Thymus (tissue), 11 donors: ENCODE measurements around the gene SLC41A3. TPM values are rescaled to one million over a fixed set of nuclear protein-coding genes. Genes with fewer than 3 reads are reported as not detected.

Experiments
- DNase-seq, 9 donors: peaks; one replicate each; pipeline ENCODE4 v3.0.0-alpha.2; 2013; ENCODE audit warnings: low spot score in 9 of 9, low read depth in 6 of 9, missing footprints in 1 of 9
- H3K27ac ChIP-seq, 2 donors: one replicate each; pipeline ENCODE4 v1.5.1; 2013; ENCODE audit warnings: control low read depth in 1 of 2, low read depth in 1 of 2, low read length in 1 of 2, mild to moderate bottlenecking in 1 of 2, moderate library complexity in 1 of 2
- H3K27me3 ChIP-seq, 2 donors: one replicate each; pipeline ENCODE4 v1.5.1; 2013; ENCODE audit warnings: low read length in 1 of 2; ENCODE audit not compliant: control insufficient read depth in 2 of 2, insufficient read depth in 1 of 2
- H3K36me3 ChIP-seq, 2 donors: one replicate each; pipeline ENCODE4 v1.5.1; 2013; ENCODE audit warnings: low read length in 1 of 2, mild to moderate bottlenecking in 1 of 2, moderate library complexity in 1 of 2; ENCODE audit not compliant: control insufficient read depth in 2 of 2, insufficient read depth in 2 of 2
- H3K4me1 ChIP-seq, 2 donors: one replicate each; pipeline ENCODE4 v1.5.1; 2013; ENCODE audit warnings: low read length in 2 of 2; ENCODE audit not compliant: control insufficient read depth in 2 of 2, insufficient read depth in 2 of 2
- H3K4me3 ChIP-seq, 2 donors: one replicate each; pipeline ENCODE4 v1.5.1; 2013; ENCODE audit warnings: low read length in 2 of 2, control low read depth in 1 of 2, mild to moderate bottlenecking in 1 of 2
- H3K9me3 ChIP-seq, 2 donors: one replicate each; pipeline ENCODE4 v1.5.1; 2013; ENCODE audit warnings: low read length in 1 of 2, mild to moderate bottlenecking in 1 of 2; ENCODE audit not compliant: control insufficient read depth in 2 of 2, insufficient read depth in 1 of 2
- WGBS: extraction: QIAGEN DNeasy Blood & Tissue Kit; methylation state at CpG from one replicate; pipeline ENCODE4 v1.1.7; 2013; 5-methylcytosine and 5-hydroxymethylcytosine counted together
- polyA plus RNA-seq: library from polyadenylated mRNA; stranded (reverse); fragments of 200-250 nt; gene quantifications from one replicate; pipeline ENCODE4 v1.2.3, GENCODE V29; 2013
- total RNA-seq: library from RNA; stranded (reverse); fragments of 120-200 nt; gene quantifications from one replicate; pipeline ENCODE4 v1.2.4, GENCODE V29; 2013
- donor health status: healthy.

SLC41A3 gene
- total and polyA plus RNA-seq, 2 donors = 31.3 to 33.5 TPM

DNA sequence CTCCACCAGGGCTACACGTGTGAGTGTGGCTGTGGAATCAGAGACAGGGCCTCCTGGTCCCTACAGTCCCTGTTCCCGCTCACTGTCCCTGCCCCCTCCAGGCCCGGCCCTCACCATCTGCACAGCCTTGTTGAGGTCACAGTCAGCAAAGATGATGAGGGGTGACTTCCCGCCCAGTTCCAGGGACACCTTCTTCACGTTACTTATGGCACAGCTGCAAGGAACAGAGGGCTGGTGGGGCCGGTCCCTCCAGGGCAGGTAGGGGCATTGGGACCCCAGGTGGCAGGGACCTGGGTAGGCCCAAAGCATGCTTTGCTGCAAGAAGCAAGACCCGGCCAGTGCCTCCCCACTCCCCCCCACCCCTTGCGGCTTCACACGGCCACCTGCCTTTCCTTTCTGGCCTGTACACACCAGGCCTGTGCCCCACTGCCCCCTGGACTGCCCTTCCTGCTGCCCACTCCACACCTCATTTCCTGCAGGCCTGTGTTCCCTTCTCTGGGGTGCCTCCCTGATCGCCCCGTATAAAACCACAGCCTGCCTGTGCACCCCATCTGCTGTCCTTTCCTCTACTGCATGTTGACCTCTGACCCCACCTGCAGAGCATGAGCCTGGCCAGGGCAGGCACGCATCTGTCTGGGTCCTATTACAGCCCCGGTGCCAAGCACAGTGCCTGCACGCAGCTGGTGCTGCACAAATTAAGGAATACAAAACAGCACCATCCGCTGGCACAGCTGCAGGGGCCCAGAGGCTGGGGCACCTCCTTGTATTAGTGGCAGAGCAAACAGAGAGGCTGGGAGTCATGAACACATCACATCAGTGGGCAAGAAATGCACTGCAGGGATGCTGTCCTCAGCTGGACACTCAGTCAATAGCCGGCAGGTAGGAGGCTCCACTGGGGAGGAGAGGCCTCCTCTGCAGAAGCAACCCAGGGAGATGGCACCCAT, 30.8 kb upstream of the SLC41A3 start:
- H3K4me3 ChIP-seq = no peak overlapping the region
- no peak overlapping the region for H3K27ac ChIP-seq
- H3K36me3 ChIP-seq = no peaks in the 10 kb centered on the region
- WGBS = 97% methylated on average over 16 of the region's 16 CpGs
- no peaks in the 10 kb centered on the region for H3K9me3 ChIP-seq
- H3K4me1 ChIP-seq = peaks cover 3 to 4% of the 10 kb centered on the region in 2 donors
- DNase-seq = no peak
- peaks cover 0 to 2% of the 10 kb centered on the region in 2 donors for H3K27me3 ChIP-seq

GRCh38 chr3:126113733-126114442, 30.0 kb upstream of the SLC41A3 start:
- Histone ChIP-seq H3K27me3 (peaks cover 0 to 2% of the 10 kb centered on the region in 2 donors), H3K4me3 (no peak overlapping the region), H3K4me1 (peaks cover 3 to 4% of the 10 kb centered on the region in 2 donors), H3K36me3 (no peaks in the 10 kb centered on the region), H3K27ac (no peak overlapping the region), H3K9me3 (no peaks in the 10 kb centered on the region)
- 90% methylated on average over 9 of the region's 9 CpGs for WGBS
- no peak for DNase-seq

DNA sequence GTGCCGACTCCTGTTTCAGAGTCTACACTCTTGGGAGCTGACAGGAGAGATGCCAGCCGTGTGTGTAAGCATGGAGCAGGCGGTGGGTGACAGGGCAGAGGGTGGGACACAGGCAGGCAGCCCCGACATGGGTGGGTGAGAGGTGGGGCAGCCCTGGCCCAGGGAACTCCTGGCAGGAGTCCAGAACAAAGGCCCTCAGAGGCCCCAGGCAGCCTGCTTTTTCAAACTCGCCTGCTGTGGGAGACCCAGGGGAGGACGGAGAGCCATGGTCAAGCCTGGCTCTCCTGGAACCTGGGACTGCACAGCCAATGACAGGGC, 29.3 kb upstream of the SLC41A3 start:
- no peak overlapping the region for H3K4me3 ChIP-seq
- WGBS = 96% methylated on average over 6 of the region's 6 CpGs
- H3K27ac ChIP-seq = no peak overlapping the region
- DNase-seq = no peak
- H3K4me1 ChIP-seq = peaks cover 3 to 6% of the 10 kb centered on the region in 2 donors
- H3K27me3 ChIP-seq = no peaks in the 10 kb centered on the region
- no peaks in the 10 kb centered on the region for H3K9me3 ChIP-seq
- no peaks in the 10 kb centered on the region for H3K36me3 ChIP-seq

DNA sequence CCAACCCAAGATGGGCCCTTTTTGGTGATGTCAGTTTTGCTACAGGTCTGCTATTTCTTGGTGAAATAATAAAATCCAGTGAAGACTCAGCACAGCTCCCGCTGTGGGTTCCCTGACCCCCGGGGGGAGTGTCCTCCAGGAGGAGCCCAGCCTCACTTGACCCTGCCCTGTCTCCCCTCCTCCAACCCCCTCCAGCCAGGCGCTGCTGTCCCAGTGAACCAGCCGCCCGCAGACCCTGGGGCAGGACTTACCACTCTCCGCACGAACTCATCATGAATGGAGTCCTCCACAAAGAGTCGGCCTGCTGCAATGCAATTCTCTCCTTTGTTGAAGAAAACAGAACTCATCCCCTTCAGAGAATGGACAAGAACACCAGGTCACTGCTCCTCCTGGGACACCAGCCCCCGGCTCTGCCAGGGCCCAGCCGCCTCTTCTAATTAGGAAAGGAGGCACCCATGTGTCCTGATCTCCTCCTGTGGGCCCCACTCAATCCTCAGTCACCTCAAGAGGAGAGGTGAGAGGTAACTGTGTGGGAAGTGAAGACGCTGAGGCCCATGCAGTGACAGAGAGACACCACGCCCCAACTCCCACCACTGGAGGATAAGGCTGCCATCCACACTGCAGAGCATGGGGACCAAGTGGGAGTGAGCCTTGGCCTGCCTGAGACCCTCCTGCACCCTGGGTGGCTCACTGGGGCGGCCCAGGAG, 28.8 kb upstream of the SLC41A3 start:
- Histone ChIP-seq H3K27me3 (no peaks in the 10 kb centered on the region), H3K4me3 (no peak overlapping the region), H3K27ac (no peak overlapping the region), H3K9me3 (no peaks in the 10 kb centered on the region), H3K4me1 (peaks cover 4 to 11% of the 10 kb centered on the region in 2 donors), H3K36me3 (no peaks in the 10 kb centered on the region)
- WGBS = 95% methylated on average over 13 of the region's 13 CpGs
- no peak for DNase-seq

- Histone ChIP-seq H3K4me1 (peaks cover 13 to 19% of the 10 kb centered on the region in 2 donors), H3K36me3 (no peaks in the 10 kb centered on the region), H3K4me3 (no peak overlapping the region), H3K27me3 (no peaks in the 10 kb centered on the region), H3K9me3 (peaks cover 0 to 6% of the 10 kb centered on the region in 2 donors), H3K27ac (no peak overlapping the region)
- no peak for DNase-seq
- whole genome bisulfite sequencing = 94% methylated on average over 18 of the region's 18 CpGs
Observed at GRCh38 chr3:126111566-126112475, 27.9 kb upstream of the SLC41A3 start.

DNA sequence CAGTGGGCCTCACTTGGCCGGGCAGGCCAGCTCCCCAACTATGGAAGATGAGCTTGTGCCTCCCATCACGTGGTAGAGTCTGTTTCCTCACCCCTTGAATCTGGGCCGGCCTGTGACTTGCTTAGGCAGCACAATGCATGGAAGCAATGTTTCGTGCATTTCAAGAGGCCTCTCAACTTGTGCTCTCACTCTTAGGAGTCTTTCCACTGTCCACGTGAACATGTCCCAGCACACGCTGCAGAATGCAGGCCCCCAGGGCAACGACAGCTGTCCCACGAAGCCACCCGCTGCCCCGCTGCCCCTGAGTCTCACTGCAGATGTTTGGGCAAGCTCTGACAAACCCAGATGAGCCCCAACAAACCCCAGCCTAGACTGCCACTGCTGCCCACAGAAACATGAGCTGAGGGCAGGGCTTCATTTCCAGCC, 27.2 kb upstream of the SLC41A3 start:
- Histone ChIP-seq H3K4me3 (no peak overlapping the region), H3K4me1 (peaks cover 9 to 17% of the 10 kb centered on the region in 2 donors), H3K9me3 (peaks cover 0 to 8% of the 10 kb centered on the region in 2 donors), H3K27ac (no peak overlapping the region), H3K36me3 (no peaks in the 10 kb centered on the region), H3K27me3 (no peaks in the 10 kb centered on the region)
- no peak for DNase-seq
- 94% methylated on average over 10 of the region's 10 CpGs for WGBS

DNA sequence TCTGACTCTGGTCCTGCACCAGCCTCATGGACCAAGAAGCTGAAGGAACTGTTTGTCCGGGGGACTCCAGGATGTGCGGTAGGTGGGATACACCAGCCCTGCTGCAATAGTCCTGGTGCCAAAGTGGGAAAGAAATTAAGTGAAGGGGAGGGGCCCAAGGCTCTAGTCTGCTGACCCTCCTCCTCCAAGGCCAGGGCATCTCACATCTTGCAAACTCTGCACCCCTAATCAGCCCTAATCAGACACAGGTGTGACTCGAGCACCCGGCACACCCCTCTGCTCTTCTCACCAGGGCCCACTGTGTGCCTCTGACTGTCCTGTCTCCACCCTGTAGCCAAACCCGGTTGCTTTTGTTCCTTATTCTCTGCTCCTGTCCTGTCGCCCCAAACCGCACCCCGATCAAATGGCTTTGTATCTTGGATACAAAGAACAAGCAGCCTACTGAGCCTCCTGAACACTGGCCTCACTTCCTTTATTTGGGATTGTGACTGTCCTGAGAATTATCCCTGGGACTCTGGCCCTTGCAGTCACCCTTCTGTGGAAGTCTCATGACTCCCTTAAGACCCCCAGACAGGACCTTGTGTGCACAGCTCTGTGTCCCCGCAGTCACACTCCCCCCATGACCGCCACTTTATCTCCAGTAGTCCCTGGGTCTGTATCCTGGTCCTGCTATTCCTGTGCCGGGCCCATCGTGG, 26.7 kb upstream of the SLC41A3 start:
- DNase-seq = no peak
- Histone ChIP-seq H3K27me3 (no peaks in the 10 kb centered on the region), H3K4me1 (peaks cover 9 to 17% of the 10 kb centered on the region in 2 donors), H3K36me3 (no peaks in the 10 kb centered on the region), H3K27ac (no peak overlapping the region), H3K9me3 (peaks cover 0 to 8% of the 10 kb centered on the region in 2 donors), H3K4me3 (no peak overlapping the region)
- 96% methylated on average over 12 of the region's 12 CpGs for WGBS

DNA sequence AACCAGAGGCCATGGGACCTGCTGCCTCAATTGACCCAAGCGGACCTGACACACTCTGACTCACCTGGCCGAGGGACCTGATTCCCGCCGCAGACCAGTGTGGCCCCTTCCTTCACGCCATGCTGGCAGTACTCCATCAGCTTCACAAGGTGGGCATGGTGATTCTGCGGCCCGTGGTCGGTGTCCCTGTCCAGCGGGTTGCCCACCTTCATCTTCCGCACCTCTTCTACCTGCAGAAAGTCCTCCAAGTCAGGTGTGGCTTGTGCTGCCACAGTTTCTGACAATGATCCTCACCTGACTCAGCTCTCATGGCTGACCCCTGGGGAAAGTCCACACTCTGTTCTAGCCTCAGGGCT, 25.9 kb upstream of the SLC41A3 start:
- Histone ChIP-seq H3K4me3 (no peak overlapping the region), H3K9me3 (peaks cover 0 to 8% of the 10 kb centered on the region in 2 donors), H3K36me3 (no peaks in the 10 kb centered on the region), H3K4me1 (peaks cover 9 to 17% of the 10 kb centered on the region in 2 donors), H3K27me3 (no peaks in the 10 kb centered on the region), H3K27ac (no peak overlapping the region)
- WGBS = 97% methylated on average over 10 of the region's 10 CpGs
- no peak for DNase-seq
